GM12878 (cell line): ENCODE data around the gene TMBIM6. TPM values are rescaled to one million over a fixed set of nuclear protein-coding genes. Genes with fewer than 3 reads are reported as not detected.

Experiments used
- ASH2L ChIP-seq: fragments of 300-600, 200-600 bp; sonication (generic); IDR thresholded peaks from 2 replicates; pipeline ENCODE4 v1.6.1; 2017; ENCODE audit warnings: low read depth, mild to moderate bottlenecking, borderline replicate concordance
- EZH2 ChIP-seq: IDR thresholded peaks from 2 replicates; pipeline ENCODE4 v1.6.1; 2012; ENCODE audit warnings: low read depth, mild to moderate bottlenecking, control low read depth, inconsistent platforms, low read length, borderline replicate concordance; ENCODE audit not compliant: control insufficient read depth
- HCFC1 ChIP-seq: fragments of 150-350 bp; IDR thresholded peaks from 2 replicates; pipeline ENCODE4 v1.6.1; 2014; ENCODE audit warnings: low read length
- MTA2 ChIP-seq: fragments of 450-650 bp; IDR thresholded peaks from 2 replicates; pipeline ENCODE4 v1.6.1; 2016; ENCODE audit warnings: low read depth, mild to moderate bottlenecking, moderate library complexity
- NFIC ChIP-seq: IDR thresholded peaks from 2 replicates; pipeline ENCODE4 v1.6.1; 2012; ENCODE audit warnings: low read depth, mild to moderate bottlenecking, inconsistent platforms, low read length, moderate library complexity
- NFXL1 ChIP-seq: fragments of 450-650 bp; IDR thresholded peaks from 2 replicates; pipeline ENCODE4 v1.6.1; 2017; ENCODE audit warnings: antibody characterized with exemption, mild to moderate bottlenecking, borderline replicate concordance
- NFYB ChIP-seq: IDR thresholded peaks from 2 replicates; pipeline ENCODE4 v1.6.1; 2011; ENCODE audit warnings: low read depth, mild to moderate bottlenecking, low read length, improper control_type of control experiment, moderate library complexity; ENCODE audit not compliant: insufficient read depth
- NR2C1 ChIP-seq: fragments of 450-650 bp; IDR thresholded peaks from 2 replicates; pipeline ENCODE4 v1.6.1; 2017; ENCODE audit warnings: antibody characterized with exemption, mild to moderate bottlenecking, moderate library complexity
- NR2F1 ChIP-seq: fragments of 450-650 bp; conservative IDR thresholded peaks from 2 replicates; pipeline ENCODE4 v1.6.1; 2017; ENCODE audit warnings: mild to moderate bottlenecking
- POLR2AphosphoS2 ChIP-seq: IDR thresholded peaks from 2 replicates; pipeline ENCODE4 v1.6.1; 2011; ENCODE audit warnings: low read depth, mild to moderate bottlenecking, low read length, improper control_type of control experiment, moderate library complexity
- RB1 ChIP-seq: fragments of 450-650 bp; formaldehyde crosslinking; IDR thresholded peaks from 2 replicates; pipeline ENCODE4 v1.6.1; 2017; ENCODE audit warnings: mild to moderate bottlenecking, borderline replicate concordance
- RCOR1 ChIP-seq: conservative IDR thresholded peaks from 2 replicates; pipeline ENCODE4 v1.6.1; 2012; ENCODE audit warnings: low read depth, low read length, improper control_type of control experiment
- SIN3A ChIP-seq: IDR thresholded peaks from 2 replicates; pipeline ENCODE4 v1.6.1; 2012; ENCODE audit warnings: low read depth, low read length, improper control_type of control experiment
- SIX5 ChIP-seq: IDR thresholded peaks from 2 replicates; pipeline ENCODE4 v1.6.1; 2011; ENCODE audit warnings: mild to moderate bottlenecking, low read depth, low read length, moderate library complexity; ENCODE audit not compliant: severe bottlenecking
- SP1 ChIP-seq: IDR thresholded peaks from one replicate; pipeline ENCODE4 v1.6.1; 2011; ENCODE audit warnings: low read depth, low read length
- STAT1 ChIP-seq: fragments of 450-650 bp; conservative IDR thresholded peaks from 2 replicates; pipeline ENCODE4 v1.6.1; 2014; ENCODE audit warnings: antibody characterized with exemption, mild to moderate bottlenecking
- SUPT20H ChIP-seq: IDR thresholded peaks from 2 replicates; pipeline ENCODE4 v1.6.1; 2011; ENCODE audit warnings: low read depth, mild to moderate bottlenecking, low read length, moderate library complexity, borderline replicate concordance; ENCODE audit not compliant: control insufficient read depth
- TAF1 ChIP-seq: IDR thresholded peaks from 2 replicates; pipeline ENCODE4 v1.6.1; 2011; ENCODE audit warnings: mild to moderate bottlenecking, low read depth, low read length, borderline replicate concordance
- TCF3 ChIP-seq: IDR thresholded peaks from 2 replicates; pipeline ENCODE4 v1.6.1; 2012; ENCODE audit warnings: low read depth, mild to moderate bottlenecking, low read length, borderline replicate concordance; ENCODE audit not compliant: insufficient read depth
- YBX1 ChIP-seq: fragments of 450-650 bp; IDR thresholded peaks from 2 replicates; pipeline ENCODE4 v1.6.1; 2016; ENCODE audit warnings: antibody characterized with exemption
- ZBED1 ChIP-seq: IDR thresholded peaks from 2 replicates; pipeline ENCODE4 v1.6.1; 2016; ENCODE audit warnings: borderline replicate concordance
- ZNF274 ChIP-seq: IDR thresholded peaks from one replicate; pipeline ENCODE4 v1.8.0; 2011; ENCODE audit not compliant: insufficient read length, insufficient read depth
- polyA plus RNA-seq, 11 experiments: library from polyadenylated mRNA; depleted of rRNA in 4 of 11; unstranded in 6 of 11; stranded (reverse) in 5 of 11; fragments of >200 nt; fragmentation: Nextera tagmentation in 4 of 11; fragmentation: Illumina TruSeq in 1 of 11; extraction: Ambion mirVana in 4 of 11; extraction: Trizol in 1 of 11; gene quantifications; 1 replicate in 1 of 11; 2 replicates in 10 of 11; pipeline versions ENCODE4 v1.2.1 to v1.2.3, GENCODE V29; 2011 to 2016; ENCODE audit warnings: inconsistent platforms in 2 of 11, missing spikeins in 2 of 11, low read depth in 1 of 11
- total RNA-seq, 4 experiments: library from RNA; depleted of rRNA in 3 of 4; stranded (reverse); fragments of >200 nt in 3 of 4; fragmentation: Illumina TruSeq in 1 of 4; extraction: Trizol in 1 of 4; gene quantifications; 2 replicates each; pipeline versions ENCODE4 v1.2.1 to v1.2.3, GENCODE V29; 2013 to 2021
- TF ChIP-seq, protein P1 (sequence below): IDR thresholded peaks from 2 replicates; pipeline ENCODE4 v1.6.1; 2011; ENCODE audit warnings: borderline replicate concordance, low read depth, mild to moderate bottlenecking, moderate library complexity, mixed read lengths, low read length; ENCODE audit not compliant: insufficient read depth; ENCODE audit errors: extremely low read length
- TF ChIP-seq, protein P2 (sequence below): IDR thresholded peaks from 2 replicates; pipeline ENCODE4 v1.6.1; 2011; ENCODE audit warnings: mild to moderate bottlenecking, low read depth, low read length, moderate library complexity; ENCODE audit not compliant: insufficient replicate concordance
- TF ChIP-seq, protein P3 (sequence below): fragments of 450-650 bp; IDR thresholded peaks from 2 replicates; pipeline ENCODE4 v1.6.1; 2018; ENCODE audit warnings: borderline replicate concordance, mild to moderate bottlenecking; ENCODE audit not compliant: partially characterized antibody

The TMBIM6 gene
- total and polyA plus RNA-seq, 10 of the 15 experiments (the other 5 are each of a cell fraction or from before 2014, with no cell fraction given), result 224 to 1,192 (median 379) TPM

DNA sequence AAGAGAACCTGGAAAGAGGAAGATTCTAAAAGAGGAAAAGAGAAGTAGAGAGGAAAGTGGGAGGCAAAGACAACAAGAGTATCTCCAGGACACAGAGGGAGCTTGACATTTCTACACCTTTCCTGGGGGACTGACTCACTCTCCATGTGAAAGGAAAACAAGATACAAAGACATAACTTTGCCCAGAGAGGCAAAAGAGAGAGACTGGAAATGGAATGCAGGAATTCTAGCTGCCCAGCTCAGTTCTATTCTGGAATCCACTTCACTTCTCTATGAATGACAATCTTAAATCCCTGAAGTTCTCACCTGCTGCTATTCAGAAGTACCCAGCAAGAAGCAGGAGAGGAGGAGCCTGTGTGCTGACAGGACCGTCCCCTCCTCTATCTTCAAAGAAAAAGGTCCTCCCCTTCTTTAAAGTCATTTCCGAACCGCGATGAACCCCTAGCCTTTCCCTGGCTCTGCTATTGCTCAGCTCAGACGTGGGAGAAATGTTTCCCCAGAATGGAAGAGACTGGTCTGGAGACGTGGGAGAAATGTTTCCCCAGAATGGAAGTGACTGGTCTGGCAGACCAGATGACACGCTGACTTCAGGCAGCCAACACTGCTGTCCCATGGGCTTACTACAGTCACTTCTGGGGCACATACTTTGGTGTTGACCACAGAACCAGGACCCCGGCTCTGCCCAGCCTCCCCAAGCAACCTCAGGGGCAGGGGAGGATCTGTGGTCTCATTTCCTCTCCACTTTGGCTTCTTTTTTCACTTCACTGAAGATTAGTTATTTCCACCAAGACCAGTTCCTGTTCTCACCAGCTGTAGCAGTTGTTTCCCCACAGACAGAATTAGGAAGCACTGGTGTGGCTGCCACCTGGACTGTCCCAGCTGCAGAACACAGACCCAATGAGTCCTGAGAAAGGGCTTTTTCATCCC is 42.5 kb upstream of the TMBIM6 start (continued):
- TF ChIP-seq EZH2 (no peak), TAF1 (no peak), SIN3A (0 out of 2 replicates have a peak, but pooled peaks have one; percentile 60), RB1 (0 out of 2 replicates have a peak, but pooled peaks have one; percentile 53), HCFC1 (no peak), RCOR1 (no peak), TCF3 (peak; percentile 96), SIX5 (no peak), ZBED1 (no peak), NR2C1 (no peak), YBX1 (no peak), SUPT20H (no peak), POLR2AphosphoS2 (no peak; the same call in 1 of the 2 replicates), ZNF274 (no peak), NFXL1 (no peak), ASH2L (no peak), NFYB (no peak), NR2F1 (peak; percentile 68; the same call in 1 of the 2 replicates), SP1 (peak; percentile 26), NFIC (peak; percentile 91), MTA2 (peak; percentile 78), STAT1 (no peak)
- TF ChIP-seq, protein P1, sequence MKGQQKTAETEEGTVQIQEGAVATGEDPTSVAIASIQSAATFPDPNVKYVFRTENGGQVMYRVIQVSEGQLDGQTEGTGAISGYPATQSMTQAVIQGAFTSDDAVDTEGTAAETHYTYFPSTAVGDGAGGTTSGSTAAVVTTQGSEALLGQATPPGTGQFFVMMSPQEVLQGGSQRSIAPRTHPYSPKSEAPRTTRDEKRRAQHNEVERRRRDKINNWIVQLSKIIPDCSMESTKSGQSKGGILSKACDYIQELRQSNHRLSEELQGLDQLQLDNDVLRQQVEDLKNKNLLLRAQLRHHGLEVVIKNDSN, result no peak
- TF ChIP-seq, protein P2, sequence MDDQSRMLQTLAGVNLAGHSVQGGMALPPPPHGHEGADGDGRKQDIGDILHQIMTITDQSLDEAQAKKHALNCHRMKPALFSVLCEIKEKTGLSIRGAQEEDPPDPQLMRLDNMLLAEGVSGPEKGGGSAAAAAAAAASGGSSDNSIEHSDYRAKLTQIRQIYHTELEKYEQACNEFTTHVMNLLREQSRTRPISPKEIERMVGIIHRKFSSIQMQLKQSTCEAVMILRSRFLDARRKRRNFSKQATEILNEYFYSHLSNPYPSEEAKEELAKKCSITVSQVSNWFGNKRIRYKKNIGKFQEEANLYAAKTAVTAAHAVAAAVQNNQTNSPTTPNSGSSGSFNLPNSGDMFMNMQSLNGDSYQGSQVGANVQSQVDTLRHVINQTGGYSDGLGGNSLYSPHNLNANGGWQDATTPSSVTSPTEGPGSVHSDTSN, result no peak
- TF ChIP-seq, protein P3, sequence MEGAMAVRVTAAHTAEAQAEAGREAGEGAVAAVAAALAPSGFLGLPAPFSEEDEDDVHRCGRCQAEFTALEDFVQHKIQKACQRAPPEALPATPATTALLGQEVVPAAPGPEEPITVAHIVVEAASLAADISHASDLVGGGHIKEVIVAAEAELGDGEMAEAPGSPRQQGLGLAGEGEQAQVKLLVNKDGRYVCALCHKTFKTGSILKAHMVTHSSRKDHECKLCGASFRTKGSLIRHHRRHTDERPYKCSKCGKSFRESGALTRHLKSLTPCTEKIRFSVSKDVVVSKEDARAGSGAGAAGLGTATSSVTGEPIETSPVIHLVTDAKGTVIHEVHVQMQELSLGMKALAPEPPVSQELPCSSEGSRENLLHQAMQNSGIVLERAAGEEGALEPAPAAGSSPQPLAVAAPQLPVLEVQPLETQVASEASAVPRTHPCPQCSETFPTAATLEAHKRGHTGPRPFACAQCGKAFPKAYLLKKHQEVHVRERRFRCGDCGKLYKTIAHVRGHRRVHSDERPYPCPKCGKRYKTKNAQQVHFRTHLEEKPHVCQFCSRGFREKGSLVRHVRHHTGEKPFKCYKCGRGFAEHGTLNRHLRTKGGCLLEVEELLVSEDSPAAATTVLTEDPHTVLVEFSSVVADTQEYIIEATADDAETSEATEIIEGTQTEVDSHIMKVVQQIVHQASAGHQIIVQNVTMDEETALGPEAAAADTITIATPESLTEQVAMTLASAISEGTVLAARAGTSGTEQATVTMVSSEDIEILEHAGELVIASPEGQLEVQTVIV, result no peak
